NCI-H1930 (cell line): ENCODE data around the gene ABCG4.
"Not testable (repeated sequence)": the region's sequence is repeated elsewhere in the genome, so short reads cannot be mapped to it uniquely, and the experiment has no call there.

Source experiments
- DNase-seq, 2 experiments: peaks; one replicate each; lab custom pipeline; 2025; lab: John Stamatoyannopoulos, UW

ABCG4 gene

GRCh38 chr11:119149018-119149785, at the start of gene ABCG4:
ABCG4 (plus strand) TSS chr11:119149052; CDS start chr11:119149966, 914 bp downstream.
- no peak for DNase-seq

- no peak for DNase-seq
Measured at GRCh38 chr11:119099711-119100110, 49.1 kb upstream of the ABCG4 start.

GRCh38 chr11:119100246-119100970, 48.4 kb upstream of the ABCG4 start:
- peak in 1 of 2 experiments; percentile 35 for DNase-seq

GRCh38 chr11:119100994-119101758, 47.7 kb upstream of the ABCG4 start:
- no peak for DNase-seq

- peak; percentile 88 to 89 for DNase-seq
Measured at GRCh38 chr11:119101759-119102423, 47.0 kb upstream of the ABCG4 start, which contains the start of gene DPAGT1. DPAGT1 (minus strand) TSS chr11:119101853; CDS start chr11:119101655, 198 bp downstream.

GRCh38 chr11:119103161-119103664, 45.6 kb upstream of the ABCG4 start:
- DNase-seq = not testable (repeated sequence)

- DNase-seq = peak; percentile 65 to 75
Measured at GRCh38 chr11:119103793-119104192, 45.1 kb upstream of the ABCG4 start.

GRCh38 chr11:119106564-119107537, 42.0 kb upstream of the ABCG4 start, which contains the start of gene C2CD2L:
C2CD2L (plus strand) TSS chr11:119107344; CDS start chr11:119107742, 398 bp downstream.
- DNase-seq = peak; percentile 68 to 76

- no peak for DNase-seq
Measured at GRCh38 chr11:119107538-119108145, 41.2 kb upstream of the ABCG4 start.

GRCh38 chr11:119108146-119108856, 40.6 kb upstream of the ABCG4 start:
- no peak for DNase-seq

GRCh38 chr11:119108857-119109221, 40.0 kb upstream of the ABCG4 start:
- DNase-seq = no peak

- DNase-seq = no peak
Measured at GRCh38 chr11:119109843-119110242, 39.0 kb upstream of the ABCG4 start.

GRCh38 chr11:119110439-119110838, 38.4 kb upstream of the ABCG4 start:
- DNase-seq = no peak

GRCh38 chr11:119111361-119111925, 37.4 kb upstream of the ABCG4 start:
- DNase-seq = no peak

- no peak for DNase-seq
Measured at GRCh38 chr11:119112314-119113020, 36.4 kb upstream of the ABCG4 start.

- DNase-seq = no peak
Measured at GRCh38 chr11:119113716-119114115, 35.1 kb upstream of the ABCG4 start.

- no peak for DNase-seq
Measured at GRCh38 chr11:119114351-119114750, 34.5 kb upstream of the ABCG4 start.
